GM18861 (cell line): ENCODE results near the gene PCBP3.
"Not testable (repeated sequence)": the region's sequence is repeated elsewhere in the genome, so short reads cannot be mapped to it uniquely, and the experiment has no call there.

Experiments
- ATAC-seq: cut with Tn5 transposase; IDR thresholded peaks from one replicate; pipeline ENCODE4 v1.9.1; 2021; ENCODE audit not compliant: unreplicated experiment

The PCBP3 gene

GRCh38 chr21:45802956-45803617 is 159.6 kb downstream of the PCBP3 start:
- no peak for ATAC-seq

GRCh38 chr21:45803618-45804340 is 160.3 kb downstream of the PCBP3 start:
- no peak for ATAC-seq

- ATAC-seq = no peak
Measured at GRCh38 chr21:45804809-45805313, 161.3 kb downstream of the PCBP3 start.

GRCh38 chr21:45805321-45805720 is 161.8 kb downstream of the PCBP3 start:
- no peak for ATAC-seq

GRCh38 chr21:45806042-45806441 is 162.5 kb downstream of the PCBP3 start:
- ATAC-seq = no peak

- not testable (repeated sequence) for ATAC-seq
Measured at GRCh38 chr21:45808663-45809062, 165.1 kb downstream of the PCBP3 start.

- ATAC-seq = no peak
Measured at GRCh38 chr21:45809421-45809820, 165.9 kb downstream of the PCBP3 start.

- ATAC-seq = no peak
Measured at GRCh38 chr21:45811136-45811535, 167.6 kb downstream of the PCBP3 start.

GRCh38 chr21:45814210-45814940 is 170.8 kb downstream of the PCBP3 start:
- ATAC-seq = not testable (repeated sequence)

- ATAC-seq = not testable (repeated sequence)
Measured at GRCh38 chr21:45815781-45816180, 172.3 kb downstream of the PCBP3 start.

- ATAC-seq = no peak
Measured at GRCh38 chr21:45816794-45817193, 173.3 kb downstream of the PCBP3 start.

- ATAC-seq = no peak
Measured at GRCh38 chr21:45817345-45817744, 173.8 kb downstream of the PCBP3 start.

- no peak for ATAC-seq
Measured at GRCh38 chr21:45818276-45818903, 174.9 kb downstream of the PCBP3 start.

- ATAC-seq = no peak
Measured at GRCh38 chr21:45818904-45819285, 175.4 kb downstream of the PCBP3 start.

GRCh38 chr21:45819478-45820170 is 176.1 kb downstream of the PCBP3 start:
- ATAC-seq = no peak

GRCh38 chr21:45820171-45821091 is 176.9 kb downstream of the PCBP3 start:
- ATAC-seq = no peak

- no peak for ATAC-seq
Measured at GRCh38 chr21:45821315-45821962, 177.9 kb downstream of the PCBP3 start.

GRCh38 chr21:45821998-45822397 is 178.5 kb downstream of the PCBP3 start:
- no peak for ATAC-seq

GRCh38 chr21:45822429-45823099 is 179.0 kb downstream of the PCBP3 start:
- ATAC-seq = no peak
